ENCODE measurements around the gene MPPE1.

Gene MPPE1

DNA sequence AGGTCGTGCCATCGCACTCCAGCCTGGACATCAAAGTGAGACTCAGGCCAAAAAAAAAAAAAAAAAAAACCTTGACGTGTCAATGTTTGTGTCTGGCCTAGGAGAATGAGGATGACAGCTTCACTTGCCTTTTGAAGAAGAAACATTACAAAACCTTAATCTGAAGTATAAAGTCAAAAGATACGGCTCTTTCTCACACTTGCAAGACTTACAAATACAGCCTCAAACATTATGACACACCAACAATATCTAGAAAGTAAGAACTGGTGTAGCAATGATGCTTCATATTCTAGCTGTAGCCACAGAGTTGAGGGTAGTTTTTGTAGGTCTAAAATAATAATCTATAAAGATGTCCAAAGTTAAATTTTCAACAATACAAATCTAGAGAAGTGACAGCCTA lies 25.5 kb downstream of the MPPE1 start:
- Histone ChIP-seq H3K9me3 (ENCODE audit: control insufficient read depth in 2 of 2, low read length in 2 of 2) (no peaks in the 10 kb centered on the region), H3K36me3 (ENCODE audit: control insufficient read depth in 2 of 2, insufficient read depth in 2 of 2, low read length in 2 of 2) (peaks cover 28 to 36% of the 10 kb centered on the region in 2 donors), H3K4me1 (ENCODE audit: control insufficient read depth, insufficient read depth, low read length) (no peaks in the 10 kb centered on the region), H3K27ac (ENCODE audit: low read length) (no peak overlapping the region), H3K9ac (ENCODE audit: low read length in 2 of 2) (no peak overlapping the region), H3K4me3 (ENCODE audit: low read length in 2 of 2) (no peak overlapping the region), H3K27me3 (ENCODE audit: control insufficient read depth in 1 of 2, insufficient read depth in 2 of 2, low read length in 2 of 2) (no peaks in the 10 kb centered on the region)

DNA sequence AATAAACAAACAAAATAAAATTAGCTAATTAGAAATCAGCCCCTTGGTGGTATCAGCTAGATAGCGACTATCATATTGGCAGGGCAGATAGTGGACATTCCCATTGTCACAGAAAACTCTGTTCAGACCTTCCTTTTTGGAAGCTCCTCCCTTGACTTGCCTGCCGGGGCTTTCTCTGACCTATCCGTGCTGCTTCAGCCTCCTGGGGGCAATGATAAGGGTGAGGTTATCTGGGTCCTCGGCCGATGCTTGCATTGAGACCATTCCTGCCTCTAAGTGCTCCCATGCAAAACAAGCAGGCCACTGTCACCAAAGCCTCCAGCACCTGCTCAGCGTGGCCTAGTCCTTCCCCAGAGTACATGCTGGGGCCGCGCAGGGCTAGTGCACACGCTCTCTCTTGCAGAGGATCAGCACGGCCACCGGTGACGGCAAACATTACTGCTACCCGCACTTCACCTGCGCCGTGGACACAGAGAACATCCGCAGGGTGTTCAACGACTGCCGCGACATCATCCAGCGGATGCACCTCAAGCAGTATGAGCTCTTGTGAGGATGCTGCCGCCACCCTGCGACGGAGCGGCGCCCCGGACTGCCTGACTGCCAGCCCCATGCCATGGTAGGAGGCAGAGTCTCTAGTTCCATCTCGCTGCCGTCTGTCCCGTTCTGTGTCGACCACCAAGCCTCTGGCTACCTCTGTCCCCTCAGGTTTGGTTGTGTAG lies 27.4 kb downstream of the MPPE1 start:
- peaks cover 13 to 31% of the 10 kb centered on the region in 2 donors for H3K36me3 ChIP-seq (ENCODE audit: control insufficient read depth in 2 of 2, insufficient read depth in 2 of 2, low read length in 2 of 2)
- no peaks in the 10 kb centered on the region for H3K27me3 ChIP-seq (ENCODE audit: control insufficient read depth in 1 of 2, insufficient read depth in 2 of 2, low read length in 2 of 2)
- H3K4me3 ChIP-seq (ENCODE audit: low read length in 2 of 2), result no peak overlapping the region
- H3K9me3 ChIP-seq (ENCODE audit: control insufficient read depth in 2 of 2, low read length in 2 of 2), result no peaks in the 10 kb centered on the region
- no peaks in the 10 kb centered on the region for H3K4me1 ChIP-seq (ENCODE audit: control insufficient read depth, insufficient read depth, low read length)
- no peak overlapping the region for H3K27ac ChIP-seq (ENCODE audit: low read length)
- H3K9ac ChIP-seq (ENCODE audit: low read length in 2 of 2), result no peak overlapping the region

DNA sequence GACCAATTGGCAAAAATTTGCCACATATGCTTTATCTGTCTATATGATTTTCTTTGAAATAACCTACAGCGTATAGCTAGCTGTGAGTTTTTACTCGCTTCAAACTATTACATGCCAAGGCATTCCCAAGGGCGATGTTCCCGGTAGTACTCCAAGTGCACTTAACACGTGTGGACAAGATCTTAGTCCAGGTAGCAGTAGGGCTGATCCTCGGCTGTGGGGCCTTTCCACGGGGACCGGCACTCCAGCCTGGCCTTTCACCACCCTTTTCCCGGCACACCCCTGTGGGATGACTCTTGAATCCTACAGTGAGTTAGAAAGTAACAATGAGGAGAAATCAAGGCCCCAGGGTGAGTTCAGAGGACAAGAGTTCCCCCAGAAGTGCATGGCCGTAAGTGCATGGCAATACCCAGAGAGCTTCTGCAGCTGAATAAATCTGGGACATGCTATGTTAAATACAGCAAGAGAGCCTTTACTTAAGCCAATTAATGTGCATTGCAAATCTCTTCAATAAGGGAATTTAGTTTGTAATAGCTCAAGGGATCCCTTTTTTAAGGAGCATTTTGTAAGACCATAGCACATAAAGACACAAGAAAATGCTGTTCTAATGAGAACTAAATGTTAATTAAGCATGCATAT lies 30.5 kb downstream of the MPPE1 start:
- H3K27ac ChIP-seq (ENCODE audit: low read length), result no peak overlapping the region
- no peak overlapping the region for H3K4me3 ChIP-seq (ENCODE audit: low read length in 2 of 2)
- H3K27me3 ChIP-seq (ENCODE audit: control insufficient read depth in 1 of 2, insufficient read depth in 2 of 2, low read length in 2 of 2), result no peaks in the 10 kb centered on the region
- no peaks in the 10 kb centered on the region for H3K9me3 ChIP-seq (ENCODE audit: control insufficient read depth in 2 of 2, low read length in 2 of 2)
- H3K4me1 ChIP-seq (ENCODE audit: control insufficient read depth, insufficient read depth, low read length), result no peaks in the 10 kb centered on the region
- H3K36me3 ChIP-seq (ENCODE audit: control insufficient read depth in 2 of 2, insufficient read depth in 2 of 2, low read length in 2 of 2), result peaks cover 0 to 18% of the 10 kb centered on the region in 2 donors
- H3K9ac ChIP-seq (ENCODE audit: low read length in 2 of 2), result no peak overlapping the region

DNA sequence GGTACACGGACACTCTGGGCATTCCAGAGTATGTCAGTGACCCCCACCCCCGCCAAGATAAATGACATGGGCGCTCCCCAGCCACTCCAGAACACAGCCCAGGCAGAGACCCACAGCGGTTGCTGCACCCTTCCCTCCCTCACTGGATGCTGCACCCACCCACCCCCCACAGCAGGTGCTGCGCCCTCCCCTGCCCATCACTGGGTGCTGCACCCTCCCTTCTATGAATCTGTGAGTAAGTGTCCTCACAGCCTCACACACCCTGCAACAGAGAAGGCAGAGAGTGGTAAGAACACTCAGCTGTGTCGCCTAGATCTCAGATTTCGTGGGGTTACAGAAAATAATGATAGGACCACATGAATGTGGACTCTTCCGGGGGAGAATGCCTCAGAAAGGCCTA lies 33.4 kb downstream of the MPPE1 start:
- no peak overlapping the region for H3K9ac ChIP-seq (ENCODE audit: low read length in 2 of 2)
- H3K4me1 ChIP-seq (ENCODE audit: control insufficient read depth, insufficient read depth, low read length), result no peaks in the 10 kb centered on the region
- H3K36me3 ChIP-seq (ENCODE audit: control insufficient read depth in 2 of 2, insufficient read depth in 2 of 2, low read length in 2 of 2), result peaks cover 0 to 9% of the 10 kb centered on the region in 2 donors

DNA sequence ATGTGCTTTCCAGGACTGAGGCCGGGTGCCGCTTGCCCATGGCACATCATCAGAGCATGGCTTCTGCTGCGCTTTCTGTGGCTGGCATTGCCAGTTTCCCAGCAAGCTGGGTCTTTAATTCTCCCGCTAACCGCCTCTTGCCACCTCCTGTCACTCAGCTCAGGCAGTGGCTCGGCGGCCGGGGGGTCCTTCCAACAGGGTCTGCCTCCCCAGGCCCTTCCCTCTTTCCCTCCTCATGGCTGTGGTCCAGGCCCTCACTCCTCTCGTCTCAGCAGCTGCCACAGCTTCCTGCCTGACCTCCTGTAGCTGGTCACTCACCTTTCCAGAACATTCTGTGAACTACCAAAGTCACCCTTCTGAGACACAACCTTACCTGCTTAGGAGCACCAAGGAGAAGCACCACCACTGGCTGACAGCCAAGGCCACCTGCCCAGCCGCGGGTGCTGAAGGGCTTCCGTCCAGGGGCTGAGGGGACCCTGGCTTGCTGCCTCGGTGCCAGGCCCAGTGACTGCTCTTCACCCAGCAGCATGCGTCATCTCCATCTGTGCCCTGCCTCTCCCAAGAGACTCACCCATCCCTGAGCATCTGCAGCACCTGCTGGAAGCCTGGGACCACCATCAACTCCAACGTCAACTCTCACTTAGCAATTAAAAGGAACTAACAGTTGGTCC lies 34.3 kb downstream of the MPPE1 start:
- H3K27ac ChIP-seq (ENCODE audit: low read length), result no peak overlapping the region
- H3K36me3 ChIP-seq (ENCODE audit: control insufficient read depth in 2 of 2, insufficient read depth in 2 of 2, low read length in 2 of 2), result peaks cover 0 to 9% of the 10 kb centered on the region in 2 donors
- H3K9me3 ChIP-seq (ENCODE audit: control insufficient read depth in 2 of 2, low read length in 2 of 2), result no peaks in the 10 kb centered on the region
- H3K4me3 ChIP-seq (ENCODE audit: low read length in 2 of 2), result no peak overlapping the region
- no peaks in the 10 kb centered on the region for H3K4me1 ChIP-seq (ENCODE audit: control insufficient read depth, insufficient read depth, low read length)
- H3K9ac ChIP-seq (ENCODE audit: low read length in 2 of 2), result no peak overlapping the region
- H3K27me3 ChIP-seq (ENCODE audit: control insufficient read depth in 1 of 2, insufficient read depth in 2 of 2, low read length in 2 of 2), result no peaks in the 10 kb centered on the region

More for the DNA sequence above, 33.4 kb downstream of the MPPE1 start:
- H3K4me3 ChIP-seq (ENCODE audit: low read length in 2 of 2), result no peak overlapping the region
- H3K9me3 ChIP-seq (ENCODE audit: control insufficient read depth in 2 of 2, low read length in 2 of 2), result no peaks in the 10 kb centered on the region
- H3K27ac ChIP-seq (ENCODE audit: low read length), result no peak overlapping the region
- H3K27me3 ChIP-seq (ENCODE audit: control insufficient read depth in 1 of 2, insufficient read depth in 2 of 2, low read length in 2 of 2), result no peaks in the 10 kb centered on the region

DNA sequence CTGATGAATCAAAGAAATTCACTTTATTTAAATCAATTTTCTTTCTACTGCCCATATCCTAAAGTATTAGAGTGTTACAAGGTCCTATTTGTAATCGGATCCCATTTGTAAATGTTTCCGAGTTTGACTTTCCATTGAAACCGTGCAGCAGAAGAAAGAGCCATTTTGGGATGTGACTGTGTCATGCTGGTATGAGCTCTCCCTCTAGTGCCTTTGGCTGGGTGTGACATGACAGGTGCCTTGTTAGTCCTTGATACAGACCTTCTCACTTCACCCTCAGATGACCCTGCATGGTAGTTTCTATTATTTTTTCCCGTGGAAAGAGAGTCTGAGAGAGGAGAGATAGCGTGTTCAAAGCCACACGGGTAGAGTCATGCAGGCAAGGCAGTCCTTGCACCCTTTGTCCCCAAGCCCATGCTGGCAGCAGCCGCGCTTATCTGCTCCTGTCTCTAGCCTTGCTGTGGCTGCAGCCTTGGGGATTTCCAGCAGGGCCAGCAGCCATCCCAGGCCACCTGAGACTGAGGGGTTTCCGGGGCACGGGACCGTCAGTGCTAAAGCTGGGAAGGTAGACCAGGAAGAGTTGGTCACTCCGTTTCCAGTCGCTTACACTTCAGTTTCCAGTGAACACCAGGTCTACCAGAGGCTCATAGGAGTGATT lies 35.5 kb downstream of the MPPE1 start:
- Histone ChIP-seq H3K4me3 (ENCODE audit: low read length in 2 of 2) (no peak overlapping the region), H3K27ac (ENCODE audit: low read length) (no peak overlapping the region), H3K9me3 (ENCODE audit: control insufficient read depth in 2 of 2, low read length in 2 of 2) (no peaks in the 10 kb centered on the region), H3K27me3 (ENCODE audit: control insufficient read depth in 1 of 2, insufficient read depth in 2 of 2, low read length in 2 of 2) (no peaks in the 10 kb centered on the region), H3K4me1 (ENCODE audit: control insufficient read depth, insufficient read depth, low read length) (no peaks in the 10 kb centered on the region), H3K36me3 (ENCODE audit: control insufficient read depth in 2 of 2, insufficient read depth in 2 of 2, low read length in 2 of 2) (peaks cover 2 to 8% of the 10 kb centered on the region in 2 donors), H3K9ac (ENCODE audit: low read length in 2 of 2) (no peak overlapping the region)

DNA sequence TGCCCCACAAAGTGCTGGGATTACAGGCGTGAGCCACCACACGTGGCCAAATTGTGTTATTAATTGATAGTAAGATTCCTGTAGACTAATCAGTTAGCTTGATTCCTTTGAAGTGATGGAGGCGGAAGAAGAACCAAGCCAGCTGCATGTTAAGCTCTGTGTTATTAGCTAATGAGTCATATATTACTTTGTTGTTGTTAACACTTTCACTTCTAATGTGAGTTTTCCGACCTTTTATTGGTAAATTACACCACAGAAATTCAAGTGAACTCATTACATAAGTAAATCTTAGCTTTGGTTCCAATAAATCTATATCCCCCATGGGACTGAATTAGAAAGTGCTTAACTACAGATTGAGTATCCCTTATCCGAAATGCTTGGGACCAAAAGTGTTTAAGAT lies 36.6 kb downstream of the MPPE1 start:
- H3K4me1 ChIP-seq (ENCODE audit: control insufficient read depth, insufficient read depth, low read length), result no peaks in the 10 kb centered on the region
- peaks cover 2 to 5% of the 10 kb centered on the region in 2 donors for H3K36me3 ChIP-seq (ENCODE audit: control insufficient read depth in 2 of 2, insufficient read depth in 2 of 2, low read length in 2 of 2)

DNA sequence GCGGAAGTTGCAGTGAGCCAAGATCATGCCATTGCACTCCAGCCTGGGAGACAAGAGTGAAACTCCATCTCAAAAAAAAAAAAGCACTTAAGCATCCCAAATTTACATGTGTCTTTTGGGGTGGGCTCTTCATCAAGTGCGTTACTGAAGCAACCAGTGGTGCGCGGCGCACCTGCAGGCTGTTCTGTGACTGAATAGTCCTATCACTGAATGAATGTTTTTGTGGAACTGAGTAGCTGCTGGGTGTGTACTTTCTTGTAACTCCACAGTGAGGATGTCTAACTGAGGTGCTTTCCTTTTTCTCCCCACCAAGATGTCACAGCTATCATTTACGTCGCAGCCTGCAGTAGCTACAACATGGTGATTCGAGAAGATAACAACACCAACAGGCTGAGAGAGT lies 39.9 kb downstream of the MPPE1 start:
- Histone ChIP-seq H3K9me3 (ENCODE audit: control insufficient read depth in 2 of 2, low read length in 2 of 2) (no peaks in the 10 kb centered on the region), H3K4me3 (ENCODE audit: low read length in 2 of 2) (no peak overlapping the region), H3K27me3 (ENCODE audit: control insufficient read depth in 1 of 2, insufficient read depth in 2 of 2, low read length in 2 of 2) (no peaks in the 10 kb centered on the region), H3K36me3 (ENCODE audit: control insufficient read depth in 2 of 2, insufficient read depth in 2 of 2, low read length in 2 of 2) (peaks cover 2% of the 10 kb centered on the region in 2 donors), H3K4me1 (ENCODE audit: control insufficient read depth, insufficient read depth, low read length) (no peaks in the 10 kb centered on the region), H3K27ac (ENCODE audit: low read length) (no peak overlapping the region), H3K9ac (ENCODE audit: low read length in 2 of 2) (no peak overlapping the region)

More for the DNA sequence above, 36.6 kb downstream of the MPPE1 start:
- no peaks in the 10 kb centered on the region for H3K27me3 ChIP-seq (ENCODE audit: control insufficient read depth in 1 of 2, insufficient read depth in 2 of 2, low read length in 2 of 2)
- H3K27ac ChIP-seq (ENCODE audit: low read length), result no peak overlapping the region
- H3K9ac ChIP-seq (ENCODE audit: low read length in 2 of 2), result no peak overlapping the region
- H3K9me3 ChIP-seq (ENCODE audit: control insufficient read depth in 2 of 2, low read length in 2 of 2), result no peaks in the 10 kb centered on the region
- no peak overlapping the region for H3K4me3 ChIP-seq (ENCODE audit: low read length in 2 of 2)

DNA sequence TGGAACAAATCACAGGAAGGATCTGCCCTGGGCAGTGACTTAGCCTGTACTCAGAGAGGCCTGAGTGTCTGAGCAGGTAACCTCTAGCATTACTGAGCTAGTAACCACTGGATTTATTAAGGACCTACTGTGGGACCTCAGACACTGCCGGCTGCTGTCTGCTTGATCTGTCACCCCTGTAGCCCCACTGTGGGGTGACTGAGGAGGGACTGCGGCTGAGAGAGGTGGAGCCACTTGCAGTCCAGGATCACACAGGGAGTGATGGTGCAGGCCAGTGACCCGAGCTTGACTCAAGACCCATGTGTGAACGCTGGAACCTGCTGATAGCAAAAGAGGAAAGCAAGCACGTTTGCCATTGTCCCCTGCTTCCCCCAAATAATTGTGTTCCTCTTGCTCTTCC lies 41.4 kb downstream of the MPPE1 start:
- no peaks in the 10 kb centered on the region for H3K4me1 ChIP-seq (ENCODE audit: control insufficient read depth, insufficient read depth, low read length)
- H3K9me3 ChIP-seq (ENCODE audit: control insufficient read depth in 2 of 2, low read length in 2 of 2), result no peaks in the 10 kb centered on the region
- H3K4me3 ChIP-seq (ENCODE audit: low read length in 2 of 2), result no peak overlapping the region
- no peaks in the 10 kb centered on the region for H3K27me3 ChIP-seq (ENCODE audit: control insufficient read depth in 1 of 2, insufficient read depth in 2 of 2, low read length in 2 of 2)
- no peak overlapping the region for H3K27ac ChIP-seq (ENCODE audit: low read length)
- peaks cover 2% of the 10 kb centered on the region in 2 donors for H3K36me3 ChIP-seq (ENCODE audit: control insufficient read depth in 2 of 2, insufficient read depth in 2 of 2, low read length in 2 of 2)
- no peak overlapping the region for H3K9ac ChIP-seq (ENCODE audit: low read length in 2 of 2)

DNA sequence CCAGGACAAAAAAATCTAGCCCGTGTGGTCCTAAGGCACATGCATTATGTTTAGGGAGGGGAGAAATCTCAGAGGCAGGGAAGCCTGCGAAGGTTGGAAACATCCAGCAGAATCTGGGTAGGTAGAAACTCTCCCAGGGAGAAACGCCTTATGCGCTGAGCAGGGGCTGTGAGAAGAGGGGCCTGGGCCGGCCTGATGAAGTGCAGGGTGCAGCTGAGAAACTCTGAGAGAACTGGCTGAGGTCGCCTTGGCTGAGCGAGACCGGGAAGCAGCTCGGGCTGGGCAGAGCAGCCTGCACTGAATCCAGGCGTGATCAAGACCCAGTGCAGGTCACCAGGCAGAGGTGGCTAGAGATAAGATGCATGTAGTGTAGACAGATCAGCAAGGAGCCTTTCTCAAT lies 41.8 kb downstream of the MPPE1 start:
- H3K36me3 ChIP-seq (ENCODE audit: control insufficient read depth in 2 of 2, insufficient read depth in 2 of 2, low read length in 2 of 2), result peaks cover 2% of the 10 kb centered on the region in 2 donors
- H3K27ac ChIP-seq (ENCODE audit: low read length), result no peak overlapping the region

More for the DNA sequence above, 41.8 kb downstream of the MPPE1 start:
- Histone ChIP-seq H3K4me3 (ENCODE audit: low read length in 2 of 2) (no peak overlapping the region), H3K4me1 (ENCODE audit: control insufficient read depth, insufficient read depth, low read length) (no peaks in the 10 kb centered on the region), H3K9ac (ENCODE audit: low read length in 2 of 2) (no peak overlapping the region), H3K9me3 (ENCODE audit: control insufficient read depth in 2 of 2, low read length in 2 of 2) (no peaks in the 10 kb centered on the region), H3K27me3 (ENCODE audit: control insufficient read depth in 1 of 2, insufficient read depth in 2 of 2, low read length in 2 of 2) (no peaks in the 10 kb centered on the region)

Measured in stomach smooth muscle (tissue), 2 donors.